ENCODE measurements around the gene NDUFAF3. TPM values are rescaled to one million over a fixed set of nuclear protein-coding genes. Genes with fewer than 3 reads are reported as not detected.

Gene NDUFAF3
- 35.0 and 48.3 TPM in 2 replicates for total RNA-seq (2012; rRNA removed)

- H3K4me2 ChIP-seq (ENCODE audit: low read length) = peak within 1 kb of the TSS; percentile 97
- H3K9me3 ChIP-seq (replicated peaks; ENCODE audit: low read length) = no peaks in the 10 kb centered on the region
- peak within 1 kb of the TSS; percentile 95 for H3K4me3 ChIP-seq (ENCODE audit: low read length)
- H3K36me3 ChIP-seq (ENCODE audit: insufficient read depth, low read length) = peaks cover 44% of the 10 kb centered on the region
- peaks cover 41% of the 10 kb centered on the region for H3K4me1 ChIP-seq (ENCODE audit: control insufficient read depth, insufficient read depth, low read length)
- H3K9ac ChIP-seq (ENCODE audit: low read depth, low read length) = peak within 1 kb of the TSS; percentile 97
- no peaks in the 10 kb centered on the region for H3K27me3 ChIP-seq (ENCODE audit: control insufficient read depth, insufficient read depth, low read length)
Measured at GRCh38 chr3:49021813-49022687, at the start of gene NDUFAF3. TSS of gene NDUFAF3 (plus strand) at chr3:49022121. CDS start at chr3:49022145, 24 bp downstream.

- no peaks in the 10 kb centered on the region for H3K27me3 ChIP-seq (ENCODE audit: control insufficient read depth, insufficient read depth, low read length)
- no peaks in the 10 kb centered on the region for H3K9me3 ChIP-seq (replicated peaks; ENCODE audit: low read length)
- H3K4me2 ChIP-seq (ENCODE audit: low read length) = no peak overlapping the region
- no peak overlapping the region for H3K9ac ChIP-seq (ENCODE audit: low read depth, low read length)
- no peaks in the 10 kb centered on the region for H3K4me1 ChIP-seq (ENCODE audit: control insufficient read depth, insufficient read depth, low read length)
- H3K36me3 ChIP-seq (ENCODE audit: insufficient read depth, low read length) = peaks cover 69% of the 10 kb centered on the region
- H3K4me3 ChIP-seq (ENCODE audit: low read length) = no peak overlapping the region
Measured at GRCh38 chr3:48974076-48974864, 47.7 kb upstream of the NDUFAF3 start.

GRCh38 chr3:48979451-48979850 lies 42.5 kb upstream of the NDUFAF3 start:
- peaks cover 70% of the 10 kb centered on the region for H3K36me3 ChIP-seq (ENCODE audit: insufficient read depth, low read length)

GRCh38 chr3:48980295-48980694 lies 41.6 kb upstream of the NDUFAF3 start:
- Histone ChIP-seq H3K9me3 (replicated peaks; ENCODE audit: low read length) (no peaks in the 10 kb centered on the region), H3K4me3 (ENCODE audit: low read length) (no peak overlapping the region), H3K36me3 (ENCODE audit: insufficient read depth, low read length) (peaks cover 70% of the 10 kb centered on the region), H3K27me3 (ENCODE audit: control insufficient read depth, insufficient read depth, low read length) (no peaks in the 10 kb centered on the region), H3K9ac (ENCODE audit: low read depth, low read length) (no peak overlapping the region), H3K4me1 (ENCODE audit: control insufficient read depth, insufficient read depth, low read length) (no peaks in the 10 kb centered on the region), H3K4me2 (ENCODE audit: low read length) (no peak overlapping the region)

More at GRCh38 chr3:48979451-48979850, 42.5 kb upstream of the NDUFAF3 start:
- Histone ChIP-seq H3K4me1 (ENCODE audit: control insufficient read depth, insufficient read depth, low read length) (no peaks in the 10 kb centered on the region), H3K4me3 (ENCODE audit: low read length) (no peak overlapping the region), H3K9ac (ENCODE audit: low read depth, low read length) (no peak overlapping the region), H3K9me3 (replicated peaks; ENCODE audit: low read length) (no peaks in the 10 kb centered on the region), H3K27me3 (ENCODE audit: control insufficient read depth, insufficient read depth, low read length) (no peaks in the 10 kb centered on the region), H3K4me2 (ENCODE audit: low read length) (no peak overlapping the region)

GRCh38 chr3:48982016-48982415 lies 39.9 kb upstream of the NDUFAF3 start:
- Histone ChIP-seq H3K36me3 (ENCODE audit: insufficient read depth, low read length) (peaks cover 63% of the 10 kb centered on the region), H3K27me3 (ENCODE audit: control insufficient read depth, insufficient read depth, low read length) (no peaks in the 10 kb centered on the region), H3K4me2 (ENCODE audit: low read length) (no peak overlapping the region), H3K4me1 (ENCODE audit: control insufficient read depth, insufficient read depth, low read length) (no peaks in the 10 kb centered on the region), H3K4me3 (ENCODE audit: low read length) (no peak overlapping the region), H3K9me3 (replicated peaks; ENCODE audit: low read length) (no peaks in the 10 kb centered on the region), H3K9ac (ENCODE audit: low read depth, low read length) (no peak overlapping the region)

GRCh38 chr3:48982686-48983085 lies 39.2 kb upstream of the NDUFAF3 start:
- no peak overlapping the region for H3K4me3 ChIP-seq (ENCODE audit: low read length)
- no peak overlapping the region for H3K4me2 ChIP-seq (ENCODE audit: low read length)
- H3K36me3 ChIP-seq (ENCODE audit: insufficient read depth, low read length) = peaks cover 61% of the 10 kb centered on the region
- no peaks in the 10 kb centered on the region for H3K27me3 ChIP-seq (ENCODE audit: control insufficient read depth, insufficient read depth, low read length)
- no peak overlapping the region for H3K9ac ChIP-seq (ENCODE audit: low read depth, low read length)
- H3K4me1 ChIP-seq (ENCODE audit: control insufficient read depth, insufficient read depth, low read length) = no peaks in the 10 kb centered on the region
- no peaks in the 10 kb centered on the region for H3K9me3 ChIP-seq (replicated peaks; ENCODE audit: low read length)

GRCh38 chr3:48983096-48983495 lies 38.8 kb upstream of the NDUFAF3 start:
- Histone ChIP-seq H3K27me3 (ENCODE audit: control insufficient read depth, insufficient read depth, low read length) (no peaks in the 10 kb centered on the region), H3K4me1 (ENCODE audit: control insufficient read depth, insufficient read depth, low read length) (no peaks in the 10 kb centered on the region), H3K4me3 (ENCODE audit: low read length) (no peak overlapping the region), H3K9ac (ENCODE audit: low read depth, low read length) (no peak overlapping the region), H3K9me3 (replicated peaks; ENCODE audit: low read length) (no peaks in the 10 kb centered on the region), H3K4me2 (ENCODE audit: low read length) (no peak overlapping the region), H3K36me3 (ENCODE audit: insufficient read depth, low read length) (peaks cover 56% of the 10 kb centered on the region)

GRCh38 chr3:48984663-48985062 lies 37.3 kb upstream of the NDUFAF3 start:
- Histone ChIP-seq H3K9me3 (replicated peaks; ENCODE audit: low read length) (no peaks in the 10 kb centered on the region), H3K4me3 (ENCODE audit: low read length) (no peak overlapping the region), H3K4me1 (ENCODE audit: control insufficient read depth, insufficient read depth, low read length) (peaks cover 8% of the 10 kb centered on the region), H3K27me3 (ENCODE audit: control insufficient read depth, insufficient read depth, low read length) (no peaks in the 10 kb centered on the region), H3K4me2 (ENCODE audit: low read length) (no peak overlapping the region), H3K36me3 (ENCODE audit: insufficient read depth, low read length) (peaks cover 47% of the 10 kb centered on the region), H3K9ac (ENCODE audit: low read depth, low read length) (no peak overlapping the region)

- no peak overlapping the region for H3K4me2 ChIP-seq (ENCODE audit: low read length)
- H3K9ac ChIP-seq (ENCODE audit: low read depth, low read length) = no peak overlapping the region
- H3K4me3 ChIP-seq (ENCODE audit: low read length) = no peak overlapping the region
- H3K36me3 ChIP-seq (ENCODE audit: insufficient read depth, low read length) = peaks cover 38% of the 10 kb centered on the region
- H3K27me3 ChIP-seq (ENCODE audit: control insufficient read depth, insufficient read depth, low read length) = no peaks in the 10 kb centered on the region
- H3K4me1 ChIP-seq (ENCODE audit: control insufficient read depth, insufficient read depth, low read length) = peaks cover 12% of the 10 kb centered on the region
- H3K9me3 ChIP-seq (replicated peaks; ENCODE audit: low read length) = no peaks in the 10 kb centered on the region
Measured at GRCh38 chr3:48985831-48986376, 36.0 kb upstream of the NDUFAF3 start.

GRCh38 chr3:48989126-48989795 lies 32.7 kb upstream of the NDUFAF3 start:
- Histone ChIP-seq H3K36me3 (ENCODE audit: insufficient read depth, low read length) (peaks cover 11% of the 10 kb centered on the region), H3K9me3 (replicated peaks; ENCODE audit: low read length) (no peaks in the 10 kb centered on the region), H3K9ac (ENCODE audit: low read depth, low read length) (peak overlapping the region; percentile 82), H3K27me3 (ENCODE audit: control insufficient read depth, insufficient read depth, low read length) (no peaks in the 10 kb centered on the region), H3K4me1 (ENCODE audit: control insufficient read depth, insufficient read depth, low read length) (peaks cover 22% of the 10 kb centered on the region), H3K4me2 (ENCODE audit: low read length) (peak overlapping the region; percentile 87), H3K4me3 (ENCODE audit: low read length) (peak overlapping the region; percentile 75)
